SK-N-SH treated with all-trans-retinoic acid at 6 μM for 48 hours (cell line): ENCODE results near the gene ZNF462.

Experiments used
- BACH2 ChIP-seq: fragments of 250-450 bp; sonication (Bioruptor Pico); IDR thresholded peaks from 2 replicates; pipeline ENCODE4 v1.9.0; 2021; ENCODE audit warnings: mild to moderate bottlenecking, borderline replicate concordance
- CSDC2 ChIP-seq: fragments of 250-450 bp; sonication (Bioruptor Pico); IDR thresholded peaks from 2 replicates; pipeline ENCODE4 v1.5.0; 2020; ENCODE audit warnings: mild to moderate bottlenecking, moderate library complexity
- ISL1 ChIP-seq: fragments of 250-450 bp; sonication (Bioruptor Pico); IDR thresholded peaks from 2 replicates; pipeline ENCODE4 v2.1.2; 2022; ENCODE audit warnings: mild to moderate bottlenecking, moderate library complexity
- OSR1 ChIP-seq: fragments of 250-450 bp; sonication (Bioruptor Pico); IDR thresholded peaks from 2 replicates; pipeline ENCODE4 v1.8.0; 2022; ENCODE audit warnings: moderate library complexity, mild to moderate bottlenecking, inconsistent platforms
- PATZ1 ChIP-seq: fragments of 250-450 bp; sonication (Bioruptor Pico); IDR thresholded peaks from 2 replicates; pipeline ENCODE4 v1.8.0; 2020; ENCODE audit warnings: mild to moderate bottlenecking, moderate library complexity, borderline replicate concordance
- PPARA ChIP-seq: fragments of 250-450 bp; sonication (Bioruptor Pico); IDR thresholded peaks from 2 replicates; pipeline ENCODE4 v1.5.0; 2020; ENCODE audit warnings: mild to moderate bottlenecking, borderline replicate concordance
- RARB ChIP-seq: fragments of 250-450 bp; sonication (Bioruptor Pico); IDR thresholded peaks from 2 replicates; pipeline ENCODE4 v1.8.0; 2021; ENCODE audit warnings: mild to moderate bottlenecking, moderate library complexity
- SNAI2 ChIP-seq: fragments of 250-450 bp; sonication (Bioruptor Pico); IDR thresholded peaks from 2 replicates; pipeline ENCODE4 v1.5.0; 2020; ENCODE audit warnings: mild to moderate bottlenecking, moderate library complexity
- TOX ChIP-seq: fragments of 250-450 bp; sonication (Bioruptor Pico); IDR thresholded peaks from 2 replicates; pipeline ENCODE4 v1.8.0; 2021; ENCODE audit warnings: mild to moderate bottlenecking, moderate library complexity, borderline replicate concordance
- TSHZ2 ChIP-seq: fragments of 250-450 bp; sonication (Bioruptor Pico); IDR thresholded peaks from 2 replicates; pipeline ENCODE4 v1.5.0; 2020; ENCODE audit warnings: mild to moderate bottlenecking, moderate library complexity
- ZFP3 ChIP-seq: fragments of 250-450 bp; sonication (Bioruptor Pico); IDR thresholded peaks from 2 replicates; pipeline ENCODE4 v1.5.0; 2020; ENCODE audit warnings: mild to moderate bottlenecking, moderate library complexity
- ZFP30 ChIP-seq: fragments of 450-650 bp; formaldehyde crosslinking; IDR thresholded peaks from 2 replicates; pipeline ENCODE4 v1.5.0; 2022; ENCODE audit warnings: mild to moderate bottlenecking, moderate library complexity
- ZNF70 ChIP-seq: fragments of 450-650 bp; formaldehyde crosslinking; IDR thresholded peaks from 2 replicates; pipeline ENCODE4 v1.5.0; 2020; ENCODE audit warnings: mild to moderate bottlenecking, moderate library complexity
- ZNF8 ChIP-seq: fragments of 450-650 bp; formaldehyde crosslinking; IDR thresholded peaks from 2 replicates; pipeline ENCODE4 v1.5.0; 2020; ENCODE audit warnings: mild to moderate bottlenecking, moderate library complexity

GRCh38 chr9:106936680-106937079 is 73.7 kb downstream of the ZNF462 start:
- TF ChIP-seq PATZ1 (CRISPR knock-in tag) (no peak), ZFP3 (no peak), TSHZ2 (CRISPR knock-in tag) (no peak), RARB (CRISPR knock-in tag) (no peak), ZNF70 (CRISPR knock-in tag) (no peak), ZFP30 (CRISPR knock-in tag) (no peak), ISL1 (CRISPR knock-in tag) (no peak), SNAI2 (no peak), OSR1 (CRISPR knock-in tag) (no peak), BACH2 (CRISPR knock-in tag) (no peak), ZNF8 (CRISPR knock-in tag) (no peak), PPARA (CRISPR knock-in tag) (no peak), CSDC2 (CRISPR knock-in tag) (no peak), TOX (CRISPR knock-in tag) (no peak)
